Left ventricle myocardium inferior (tissue), 1 donor: ENCODE measurements around the gene NFKBIZ. TPM values are rescaled to one million over a fixed set of nuclear protein-coding genes. Genes with fewer than 3 reads are reported as not detected.

Source experiments
- DNase-seq: peaks from one replicate; pipeline ENCODE4 v3.0.0-alpha.2; 2020
- H3K27ac ChIP-seq: fragments of 200-600 bp; replicated peaks from 2 replicates; pipeline ENCODE4 v1.8.0; 2021
- H3K27me3 ChIP-seq: fragments of 200-600 bp; 2 replicates; pipeline ENCODE4 v1.8.0; 2021; ENCODE audit warnings: low read depth
- H3K36me3 ChIP-seq: fragments of 200-600 bp; 2 replicates; pipeline ENCODE4 v1.8.0; 2021
- H3K4me1 ChIP-seq: fragments of 200-600 bp; 2 replicates; pipeline ENCODE4 v1.8.0; 2021
- H3K4me3 ChIP-seq: fragments of 200-600 bp; 2 replicates; pipeline ENCODE4 v1.8.0; 2021; ENCODE audit warnings: mild to moderate bottlenecking, moderate library complexity
- H3K9me3 ChIP-seq: fragments of 200-600 bp; replicated peaks from 2 replicates; pipeline ENCODE4 v1.8.0; 2021
- CTCF ChIP-seq: fragments of 200-600 bp; IDR thresholded peaks from 2 replicates; pipeline ENCODE4 v1.8.0; 2021; ENCODE audit warnings: antibody characterized with exemption, mild to moderate bottlenecking, borderline replicate concordance
- intact Hi-C: fragments of 100-400 bp; cut with micrococcal nuclease; formaldehyde crosslinking; loops from one replicate; pipeline ENCODE4 v1.11.0; 2022
- total RNA-seq: library from RNA; stranded (reverse); fragmentation: NEBNext Ultra II Directional; extraction: Animal tissue kit (Norgen Biotek cat#: 25700); gene quantifications from one replicate; pipeline ENCODE4 v1.2.1, GENCODE V29; 2021
- donor health status: DM: no; HTN: yes; CAD: no; lungs with severe emphysema.

NFKBIZ gene
- total RNA-seq, 1 donor from 2014 or later: 15.0 TPM

- H3K27me3 ChIP-seq: no peaks in the 10 kb centered on the region
- intact Hi-C loops: no loop called here
- H3K27ac ChIP-seq: no peak overlapping the region
- DNase-seq: no peak
- no peak overlapping the region for H3K4me3 ChIP-seq
- no peak for TF ChIP-seq CTCF
- peaks cover 17% of the 10 kb centered on the region for H3K4me1 ChIP-seq
- H3K9me3 ChIP-seq: no peaks in the 10 kb centered on the region
- no peaks in the 10 kb centered on the region for H3K36me3 ChIP-seq
Measured at GRCh38 chr3:101840066-101840465, 9.2 kb upstream of the NFKBIZ start.

- no peaks in the 10 kb centered on the region for H3K27me3 ChIP-seq
- no peaks in the 10 kb centered on the region for H3K9me3 ChIP-seq
- H3K4me1 ChIP-seq: peaks cover 11% of the 10 kb centered on the region
- DNase-seq: no peak
- no peak overlapping the region for H3K4me3 ChIP-seq
- H3K27ac ChIP-seq: no peak overlapping the region
- intact Hi-C loops: no loop called here
- no peaks in the 10 kb centered on the region for H3K36me3 ChIP-seq
- TF ChIP-seq CTCF: no peak
Measured at GRCh38 chr3:101842245-101842934, 6.9 kb upstream of the NFKBIZ start.

DNA sequence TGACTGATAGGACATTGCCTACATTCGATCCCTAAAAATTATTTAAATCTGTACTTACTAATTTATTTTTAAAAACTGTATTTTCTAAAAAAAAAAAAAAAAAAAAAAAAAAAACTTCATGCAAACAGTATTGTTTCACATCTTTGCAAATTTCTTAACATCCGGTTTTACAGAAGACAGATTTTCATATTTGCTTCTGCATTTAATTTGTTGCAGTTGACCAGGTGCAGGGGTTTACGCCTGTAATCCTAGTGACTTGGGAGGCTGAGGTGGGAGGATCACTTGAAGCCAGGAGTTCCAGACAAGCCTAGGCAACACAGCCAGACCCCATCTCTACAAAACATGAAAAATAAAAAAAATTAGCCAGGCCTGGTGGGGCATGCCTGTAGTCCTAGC lies 6.4 kb upstream of the NFKBIZ start:
- intact Hi-C loops: no loop called here
- Histone ChIP-seq H3K9me3 (no peaks in the 10 kb centered on the region), H3K4me3 (no peak overlapping the region), H3K36me3 (no peaks in the 10 kb centered on the region), H3K4me1 (peaks cover 12% of the 10 kb centered on the region), H3K27me3 (no peaks in the 10 kb centered on the region), H3K27ac (no peak overlapping the region)
- DNase-seq: no peak
- TF ChIP-seq CTCF: no peak

GRCh38 chr3:101845425-101845824 lies 3.9 kb upstream of the NFKBIZ start:
- intact Hi-C loops: no loop called here
- TF ChIP-seq CTCF: no peak
- Histone ChIP-seq H3K9me3 (no peaks in the 10 kb centered on the region), H3K4me1 (peaks cover 22% of the 10 kb centered on the region), H3K36me3 (no peaks in the 10 kb centered on the region), H3K27ac (no peak overlapping the region), H3K4me3 (no peak overlapping the region), H3K27me3 (no peaks in the 10 kb centered on the region)
- DNase-seq: no peak

GRCh38 chr3:101846709-101847108 lies 2.6 kb upstream of the NFKBIZ start:
- intact Hi-C loops: no loop called here
- no peaks in the 10 kb centered on the region for H3K36me3 ChIP-seq
- no peak overlapping the region for H3K27ac ChIP-seq
- H3K4me3 ChIP-seq: no peak overlapping the region
- H3K4me1 ChIP-seq: peaks cover 35% of the 10 kb centered on the region
- H3K9me3 ChIP-seq: no peaks in the 10 kb centered on the region
- H3K27me3 ChIP-seq: no peaks in the 10 kb centered on the region
- no peak for DNase-seq
- no peak for TF ChIP-seq CTCF
